Neural progenitor cell (in vitro differentiated cells): ENCODE measurements around the gene DHDH. TPM values are rescaled to one million over a fixed set of nuclear protein-coding genes. Genes with fewer than 3 reads are reported as not detected.

Source experiments
- DNase-seq: peaks from one replicate; pipeline ENCODE4 v3.0.0-alpha.2; 2016; ENCODE audit warnings: low spot score
- H2AFZ ChIP-seq: fragments of 200-600 bp; sonication (generic); replicated peaks from 2 replicates; pipeline ENCODE4 v1.6.1; 2016; ENCODE audit warnings: antibody characterized with exemption
- H3F3A ChIP-seq: fragments of 200-600 bp; sonication (generic); 2 replicates; pipeline ENCODE4 v1.6.1; 2016; ENCODE audit warnings: antibody characterized with exemption, low read depth
- H3K27ac ChIP-seq: fragments of 200-600 bp; sonication (generic); 2 replicates; pipeline ENCODE4 v1.5.1; 2016; ENCODE audit warnings: mild to moderate bottlenecking
- H3K27me3 ChIP-seq: fragments of 200-600 bp; sonication (generic); 2 replicates; pipeline ENCODE4 v1.6.1; 2016; ENCODE audit warnings: mild to moderate bottlenecking, moderate library complexity
- H3K36me3 ChIP-seq: fragments of 200-600 bp; sonication (generic); 2 replicates; pipeline ENCODE4 v1.5.1; 2016
- H3K4me1 ChIP-seq: fragments of 200-600 bp; sonication (generic); 2 replicates; pipeline ENCODE4 v1.6.1; 2016; ENCODE audit warnings: mixed run types
- H3K4me2 ChIP-seq: fragments of 200-600 bp; sonication (generic); 2 replicates; pipeline ENCODE4 v1.6.1; 2016
- H3K4me3 ChIP-seq: fragments of 200-600 bp; sonication (generic); 2 replicates; pipeline ENCODE4 v1.5.1; 2016
- H3K79me2 ChIP-seq: fragments of 200-600 bp; sonication (generic); 2 replicates; pipeline ENCODE4 v1.6.1; 2016; ENCODE audit warnings: low read depth
- H3K9ac ChIP-seq: fragments of 200-600 bp; sonication (generic); 2 replicates; pipeline ENCODE4 v1.6.1; 2016
- H3K9me3 ChIP-seq: fragments of 200-600 bp; sonication (generic); 2 replicates; pipeline ENCODE4 v1.5.1; 2016; ENCODE audit warnings: low read depth
- H4K20me1 ChIP-seq: fragments of 200-600 bp; sonication (generic); 2 replicates; pipeline ENCODE4 v1.6.1; 2016; ENCODE audit warnings: low read depth
- H3K27ac Mint-ChIP-seq: 3 replicates; pipeline ENCODE4 v1.8.0; 2021; ENCODE audit warnings: mixed read lengths
- H3K27me3 Mint-ChIP-seq: 2 replicates; pipeline ENCODE4 v1.8.0; 2022; ENCODE audit warnings: low read depth, mild to moderate bottlenecking, inconsistent platforms, moderate library complexity, mixed read lengths; ENCODE audit not compliant: insufficient read depth
- H3K36me3 Mint-ChIP-seq: 3 replicates; pipeline ENCODE4 v1.8.0; 2021; ENCODE audit warnings: mixed read lengths
- H3K4me1 Mint-ChIP-seq: 3 replicates; pipeline ENCODE4 v1.8.0; 2021; ENCODE audit warnings: mixed read lengths
- H3K4me3 Mint-ChIP-seq: 3 replicates; pipeline ENCODE4 v1.8.0; 2021; ENCODE audit warnings: mild to moderate bottlenecking, moderate library complexity, mixed read lengths
- H3K9me3 Mint-ChIP-seq: 3 replicates; pipeline ENCODE4 v1.8.0; 2020; ENCODE audit warnings: mixed read lengths
- CTCF ChIP-seq: fragments of 200-600 bp; sonication (generic); IDR thresholded peaks from 2 replicates; pipeline ENCODE4 v1.5.1; 2017; ENCODE audit warnings: antibody characterized with exemption, mild to moderate bottlenecking
- EZH2 ChIP-seq: fragments of 200-600 bp; sonication (generic); IDR thresholded peaks from 2 replicates; pipeline ENCODE4 v1.6.1; 2017; ENCODE audit warnings: antibody characterized with exemption, mild to moderate bottlenecking, moderate library complexity
- EZH2phosphoT487 ChIP-seq: fragments of 200-600 bp; sonication (generic); IDR thresholded peaks from 2 replicates; pipeline ENCODE4 v1.6.1; 2017; ENCODE audit warnings: antibody characterized with exemption
- total RNA-seq: library from RNA; depleted of rRNA; stranded (reverse); fragments of >200 nt; gene quantifications from 2 replicates; pipeline ENCODE4 v1.2.3, GENCODE V29; 2015; ENCODE audit warnings: low replicate concordance

DHDH gene
- total RNA-seq, 1 donor from 2014 or later, result not detected

- Histone ChIP-seq H3K79me2 (peaks cover 18% of the 10 kb centered on the region), H3F3A (peaks cover 38% of the 10 kb centered on the region), H3K4me2 (no peak overlapping the region), H3K4me1 (peaks cover 12% of the 10 kb centered on the region), H3K36me3 (peaks cover 7% of the 10 kb centered on the region), H3K4me3 (no peak overlapping the region), H3K27ac (no peak overlapping the region), H2AFZ (no peak overlapping the region), H3K9me3 (no peaks in the 10 kb centered on the region), H3K9ac (no peak overlapping the region), H3K27me3 (no peaks in the 10 kb centered on the region), H4K20me1 (peaks cover 10% of the 10 kb centered on the region)
- Mint-ChIP-seq H3K4me1 (peaks cover 29% of the 10 kb centered on the region), H3K9me3 (no peaks in the 10 kb centered on the region), H3K4me3 (no peak overlapping the region), H3K36me3 (peaks cover 20% of the 10 kb centered on the region), H3K27ac (no peak overlapping the region), H3K27me3 (peaks cover 22% of the 10 kb centered on the region)
- DNase-seq, result no peak
- TF ChIP-seq CTCF (no peak), EZH2 (no peak), EZH2phosphoT487 (no peak)
Measured at GRCh38 chr19:48969276-48970138, 36.0 kb downstream of the DHDH start.

GRCh38 chr19:48970139-48970766 is 36.8 kb downstream of the DHDH start:
- Histone ChIP-seq H3K27me3 (no peaks in the 10 kb centered on the region), H3K4me3 (no peak overlapping the region), H3K9ac (no peak overlapping the region), H4K20me1 (peaks cover 10% of the 10 kb centered on the region), H3K9me3 (no peaks in the 10 kb centered on the region), H3K4me2 (no peak overlapping the region), H3K4me1 (peaks cover 9% of the 10 kb centered on the region), H3K27ac (no peak overlapping the region), H3K79me2 (peaks cover 16% of the 10 kb centered on the region), H2AFZ (no peak overlapping the region), H3K36me3 (peaks cover 7% of the 10 kb centered on the region), H3F3A (peaks cover 36% of the 10 kb centered on the region)
- Mint-ChIP-seq H3K4me1 (peaks cover 24% of the 10 kb centered on the region), H3K36me3 (peaks cover 20% of the 10 kb centered on the region), H3K27me3 (peaks cover 21% of the 10 kb centered on the region), H3K9me3 (no peaks in the 10 kb centered on the region), H3K4me3 (no peak overlapping the region), H3K27ac (no peak overlapping the region)
- no peak for DNase-seq
- TF ChIP-seq CTCF (no peak), EZH2 (no peak), EZH2phosphoT487 (no peak)

GRCh38 chr19:48970923-48971395 is 37.5 kb downstream of the DHDH start:
- H3K9ac ChIP-seq, result no peak overlapping the region
- no peak overlapping the region for H3K27ac Mint-ChIP-seq

More at GRCh38 chr19:48970923-48971395, 37.5 kb downstream of the DHDH start:
- Histone ChIP-seq H3K4me3 (no peak overlapping the region), H3K27ac (no peak overlapping the region), H3K4me2 (no peak overlapping the region), H3K79me2 (peaks cover 9% of the 10 kb centered on the region), H3K4me1 (peaks cover 8% of the 10 kb centered on the region), H3F3A (peaks cover 36% of the 10 kb centered on the region), H3K9me3 (no peaks in the 10 kb centered on the region), H3K36me3 (peaks cover 7% of the 10 kb centered on the region), H4K20me1 (peaks cover 9% of the 10 kb centered on the region), H2AFZ (no peak overlapping the region), H3K27me3 (no peaks in the 10 kb centered on the region)
- no peak overlapping the region for H3K4me3 Mint-ChIP-seq
- peak; percentile 94 for DNase-seq
- peaks cover 17% of the 10 kb centered on the region for H3K27me3 Mint-ChIP-seq
- TF ChIP-seq EZH2 (no peak), CTCF (peak; percentile 95)
- peaks cover 20% of the 10 kb centered on the region for H3K36me3 Mint-ChIP-seq
- peaks cover 19% of the 10 kb centered on the region for H3K4me1 Mint-ChIP-seq
- no peaks in the 10 kb centered on the region for H3K9me3 Mint-ChIP-seq
